Stimulated activated CD4-positive, alpha-beta T cell treated with anti-CD3 and anti-CD28 coated beads, Interleukin-2, amount 100 ng/mL, for 48 hours (primary cell): ENCODE results near the gene TAF6L.
"Not testable (repeated sequence)": the region's sequence is repeated elsewhere in the genome, so short reads cannot be mapped to it uniquely, and the experiment has no call there.

Source experiments
- DNase-seq, 2 donors: peaks; one replicate each; pipeline ENCODE4 v3.0.0-alpha.2; 2020

TAF6L gene

DNA sequence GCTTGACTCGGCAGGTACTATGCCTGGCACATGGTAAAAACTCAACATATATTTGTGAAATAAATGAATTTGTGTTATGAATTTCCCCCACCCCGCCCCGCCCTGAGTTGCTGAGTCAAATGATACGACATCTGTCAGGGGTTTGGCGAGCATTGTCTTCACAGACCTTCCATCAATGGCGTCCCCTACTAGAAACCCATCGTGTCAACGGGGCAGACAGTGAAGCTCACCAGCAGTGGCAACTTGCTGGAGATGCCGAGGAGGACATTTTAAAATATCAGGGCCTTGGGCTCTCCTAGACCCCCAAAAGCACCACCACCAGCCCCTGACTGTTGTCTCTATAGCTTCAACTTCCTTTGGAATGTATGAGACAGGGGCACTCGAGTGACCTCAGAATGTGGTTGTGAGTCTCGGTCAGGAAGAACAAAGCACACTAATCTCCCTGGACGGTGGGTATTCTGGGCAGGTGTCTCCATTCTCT lies 34.8 kb downstream of the TAF6L start:
- no peak for DNase-seq

DNA sequence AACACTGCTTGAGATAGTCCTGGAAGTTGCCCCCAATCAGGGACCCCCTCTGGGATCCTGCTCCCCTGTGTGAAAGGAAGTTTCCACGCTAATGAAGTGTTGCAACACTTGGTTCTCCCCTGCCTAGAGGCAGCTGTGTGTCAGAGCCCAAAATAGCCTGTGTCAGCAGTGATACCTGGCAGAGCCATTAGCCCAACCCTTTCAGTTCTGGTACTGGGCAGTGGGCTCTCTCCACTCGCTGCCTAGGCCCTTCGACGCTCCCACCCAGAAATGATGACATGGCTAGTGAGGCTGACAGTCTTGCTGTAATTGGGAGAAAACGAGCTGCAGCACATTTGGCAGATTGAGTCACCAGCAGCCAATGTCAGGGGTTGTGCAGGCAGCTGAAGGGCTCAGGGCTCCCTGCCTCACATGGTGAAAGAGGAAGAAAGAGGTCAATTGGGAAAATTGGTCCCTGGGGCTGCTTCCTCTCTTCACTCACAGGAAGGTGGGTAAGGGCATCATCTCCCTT lies 35.5 kb downstream of the TAF6L start:
- no peak for DNase-seq

DNA sequence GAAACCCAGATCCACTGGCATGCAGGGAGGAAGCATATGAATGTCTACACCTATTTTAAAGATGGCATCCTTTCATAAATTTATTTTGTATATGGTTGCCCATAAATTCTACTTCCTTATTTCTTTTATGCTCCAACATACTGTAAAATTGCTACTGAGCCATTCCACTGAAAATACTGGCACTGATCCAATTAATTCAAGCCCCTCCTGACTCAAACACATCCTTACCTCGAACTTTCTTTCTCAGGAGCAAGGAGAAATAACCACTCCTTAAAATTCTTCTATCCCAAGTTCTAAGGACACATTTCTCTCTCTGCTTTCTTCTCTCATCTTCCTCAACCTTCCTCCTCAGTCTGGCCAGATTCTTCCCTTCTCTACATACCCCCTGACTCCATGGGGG lies 39.6 kb downstream of the TAF6L start:
- DNase-seq, result no peak

DNA sequence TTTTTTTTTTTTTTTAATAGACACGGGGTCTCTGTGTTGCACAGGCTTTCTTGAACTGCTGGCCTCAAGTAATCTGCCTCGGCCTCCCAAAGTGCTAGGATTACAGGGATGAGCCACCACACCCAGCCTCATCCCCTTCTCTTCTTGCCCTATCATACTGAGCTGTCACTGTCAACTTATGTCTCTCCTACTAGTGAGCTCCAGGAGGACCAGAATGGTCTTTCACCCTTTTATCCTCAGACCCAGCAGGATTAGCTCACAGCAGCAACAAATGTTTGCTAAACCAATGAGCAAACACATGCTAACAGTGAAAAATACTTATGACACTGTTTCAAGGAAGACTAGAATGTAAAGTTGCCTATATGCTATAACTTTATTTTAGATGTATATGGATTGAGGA lies 40.5 kb downstream of the TAF6L start:
- DNase-seq, result no peak

DNA sequence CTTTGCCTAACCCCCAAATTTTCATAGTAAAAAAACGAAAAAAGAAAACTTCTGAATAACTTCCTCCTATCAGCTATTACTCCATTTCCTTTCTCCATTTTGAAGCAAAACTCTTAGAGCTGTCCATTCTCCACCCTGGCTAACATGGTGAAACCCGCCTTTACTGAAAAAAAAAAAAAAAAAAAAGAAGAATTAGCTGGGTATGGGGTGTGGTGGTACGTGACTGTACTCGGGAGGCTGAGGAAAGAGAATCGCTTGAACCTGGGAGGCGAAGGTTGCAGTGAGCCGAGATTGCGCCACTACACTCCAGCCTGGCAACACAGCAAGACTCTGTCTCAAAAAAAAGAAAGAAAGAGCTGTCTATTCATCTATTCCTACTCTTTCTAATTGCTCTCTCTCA lies 45.4 kb downstream of the TAF6L start:
- no peak for DNase-seq

DNA sequence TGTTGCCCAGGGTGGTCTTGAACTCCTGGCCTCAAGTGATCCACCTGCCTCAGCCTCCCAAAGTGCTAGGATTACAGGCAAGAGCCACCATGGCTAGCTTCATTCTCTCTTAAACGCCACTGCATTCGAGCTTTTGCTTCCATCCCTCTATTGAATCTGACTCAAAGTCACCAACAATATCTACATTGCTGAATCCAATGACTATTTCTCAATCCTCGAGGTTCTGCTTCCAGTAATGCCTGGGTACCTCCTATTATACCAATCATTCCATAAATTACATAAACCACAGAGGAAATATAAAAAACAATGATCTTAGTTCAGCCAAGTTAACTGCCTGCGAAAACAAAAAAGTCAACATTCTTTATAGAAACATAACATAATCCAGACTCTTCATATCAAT lies 45.9 kb downstream of the TAF6L start:
- DNase-seq, result no peak

DNA sequence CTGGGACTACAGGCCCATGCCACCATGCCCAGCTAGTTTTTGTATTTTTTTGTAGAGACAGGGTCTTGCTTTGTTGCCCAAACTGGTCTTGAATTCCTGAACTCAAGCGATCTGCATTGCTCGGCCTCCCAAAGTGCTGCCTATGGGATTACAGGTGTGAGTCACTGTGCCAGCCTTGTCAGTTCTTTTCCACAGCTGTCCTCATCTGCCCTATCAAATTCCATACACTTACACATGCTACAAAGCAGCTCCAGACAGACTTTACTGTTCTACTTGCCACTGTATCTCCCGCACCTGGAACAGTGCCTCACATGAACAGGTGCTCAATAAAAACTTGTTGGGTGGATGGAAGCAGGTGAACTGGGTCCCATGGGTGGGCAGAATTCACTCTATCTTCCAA lies 52.5 kb downstream of the TAF6L start:
- no peak for DNase-seq

DNA sequence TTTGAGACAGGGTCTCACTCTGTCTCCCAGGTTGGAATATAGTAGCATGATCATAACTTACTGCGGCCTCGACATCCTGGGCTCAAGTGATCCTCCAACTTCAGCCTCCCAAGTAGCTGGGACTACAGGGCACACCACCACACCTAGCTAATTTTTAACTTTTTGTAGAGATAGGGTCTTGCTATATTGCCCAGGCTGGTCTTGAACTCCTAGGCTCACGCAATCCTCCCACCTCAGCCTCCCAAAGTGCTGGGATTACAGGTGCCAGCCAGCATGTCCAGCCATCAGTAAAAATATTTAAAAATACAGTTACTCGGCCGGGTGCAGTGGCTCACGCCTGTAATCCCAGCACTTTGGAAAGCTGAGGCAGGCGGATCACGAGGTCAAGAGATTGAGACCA lies 56.9 kb downstream of the TAF6L start:
- not testable (repeated sequence) for DNase-seq

DNA sequence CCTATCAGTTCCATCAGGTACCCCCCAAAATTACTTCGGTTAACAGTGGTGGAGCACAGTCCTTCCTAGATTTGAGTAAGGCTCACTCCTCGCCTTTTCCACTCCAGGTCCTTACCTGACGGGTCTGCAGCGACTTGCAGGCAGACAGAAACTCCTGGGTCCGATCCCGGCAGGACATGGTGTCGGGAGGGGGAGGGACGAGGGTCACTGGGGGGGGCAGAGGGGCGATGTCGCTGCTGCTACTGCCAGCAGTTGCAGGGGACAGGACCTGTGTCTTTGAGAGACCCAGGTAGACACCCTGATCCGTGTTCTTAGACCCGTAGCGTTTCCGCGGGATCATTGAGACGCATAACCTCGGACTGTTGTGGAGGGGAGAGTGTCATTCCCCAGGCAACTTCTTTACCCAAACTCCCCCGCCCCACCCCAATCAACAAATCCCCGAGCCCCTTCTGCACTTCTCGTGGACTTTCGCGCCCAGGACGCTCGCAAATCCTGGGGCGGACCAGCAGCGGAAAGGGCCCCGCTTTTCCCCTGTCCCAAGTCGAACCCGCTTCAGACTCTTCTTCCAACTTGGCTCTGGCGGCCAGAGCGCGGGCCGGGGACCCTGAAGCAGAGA lies 59.8 kb downstream of the TAF6L start:
- DNase-seq, result no peak

DNA sequence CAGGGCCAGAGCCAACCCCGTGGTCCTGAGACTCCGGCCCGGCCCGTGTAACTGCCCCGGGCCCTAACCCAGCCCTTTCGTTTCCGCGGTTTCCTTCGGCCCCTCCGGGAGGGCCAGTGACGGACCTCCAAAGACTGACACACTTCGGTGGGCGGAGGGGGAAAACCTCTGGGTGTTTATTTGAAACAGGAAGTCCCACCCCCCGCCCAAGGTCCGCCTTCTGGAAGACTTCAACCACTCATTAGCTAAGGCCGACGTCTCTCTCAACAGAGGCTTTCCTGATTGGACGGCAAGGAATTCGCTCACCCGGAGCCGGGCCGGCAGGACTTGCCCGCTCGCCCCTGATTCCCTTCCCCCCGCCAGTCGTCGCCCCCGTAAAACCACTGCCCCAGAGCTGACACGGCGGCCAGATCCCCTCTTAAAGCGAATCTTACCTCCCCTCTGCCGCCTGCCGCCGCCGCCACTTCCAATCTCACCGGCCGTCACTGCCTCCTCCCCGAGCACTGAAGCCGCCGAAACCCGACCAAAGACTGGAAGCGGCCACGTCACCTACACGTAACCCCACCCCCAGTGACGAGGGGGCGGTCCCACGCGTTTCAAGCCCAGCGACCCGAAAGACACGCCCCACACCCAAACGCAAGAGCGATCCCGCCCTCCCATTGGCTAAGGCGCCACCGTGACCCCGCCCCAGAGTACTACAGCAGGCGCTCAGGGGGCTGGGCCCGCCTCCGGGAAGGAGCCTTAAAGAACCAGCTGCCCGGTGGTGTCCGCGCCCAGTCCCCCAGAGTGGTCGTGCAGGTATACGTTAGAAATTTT lies 60.5 kb downstream of the TAF6L start, which contains the start of gene STX5:
Gene STX5, minus strand, starts transcription at position 532 of the 816 bp plus-strand sequence. CDS start 808 bp downstream, outside the sequence.
- DNase-seq, result peak; percentile 98 to 99

DNA sequence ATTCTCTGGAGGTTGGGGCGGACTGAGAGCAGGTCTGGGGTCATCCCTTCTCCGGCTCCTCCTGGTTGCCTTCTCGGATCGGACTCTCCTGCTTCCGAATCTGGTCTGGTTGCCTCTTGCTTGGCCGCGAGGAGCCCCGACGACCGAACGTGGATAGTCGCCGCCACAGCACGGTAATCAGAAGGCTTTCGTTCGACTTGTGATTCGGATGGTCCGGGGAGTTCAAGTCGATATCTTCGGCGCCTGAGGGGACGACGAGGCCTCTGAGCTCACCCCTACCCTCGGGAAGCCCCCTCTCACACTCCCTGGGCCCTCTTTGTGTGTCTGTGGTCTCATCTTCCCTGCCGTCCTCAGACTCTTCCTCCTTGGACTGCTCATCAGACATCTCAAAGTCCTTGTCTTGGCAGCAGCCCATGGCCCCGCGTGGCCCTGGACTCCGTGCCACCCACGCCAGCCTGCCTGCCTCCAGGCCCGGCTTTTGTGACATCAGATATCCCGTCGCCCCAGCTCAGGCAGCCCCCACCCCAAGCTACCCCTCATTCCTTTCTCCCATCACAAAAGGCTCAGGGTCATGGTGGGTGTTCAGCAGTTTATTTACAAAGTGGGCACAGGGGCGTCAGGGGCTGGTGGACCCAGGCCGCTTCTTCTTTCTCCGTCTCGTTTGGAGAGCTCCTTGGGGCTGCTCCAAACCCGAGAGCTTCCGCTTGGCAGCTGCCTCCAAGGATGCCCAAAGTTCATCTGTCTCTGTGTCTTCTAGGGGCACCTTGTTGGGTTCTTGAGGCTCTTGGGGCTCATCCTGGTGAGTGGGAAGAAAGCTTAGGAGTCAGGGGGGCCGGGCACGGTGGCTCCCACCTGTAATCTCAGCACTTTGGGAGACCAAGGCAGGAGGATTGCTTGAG lies 61.4 kb downstream of the TAF6L start, which contains the start of gene TEX54:
Gene TEX54, minus strand, starts transcription at position 506 of the 899 bp plus-strand sequence.
- DNase-seq, result no peak

DNA sequence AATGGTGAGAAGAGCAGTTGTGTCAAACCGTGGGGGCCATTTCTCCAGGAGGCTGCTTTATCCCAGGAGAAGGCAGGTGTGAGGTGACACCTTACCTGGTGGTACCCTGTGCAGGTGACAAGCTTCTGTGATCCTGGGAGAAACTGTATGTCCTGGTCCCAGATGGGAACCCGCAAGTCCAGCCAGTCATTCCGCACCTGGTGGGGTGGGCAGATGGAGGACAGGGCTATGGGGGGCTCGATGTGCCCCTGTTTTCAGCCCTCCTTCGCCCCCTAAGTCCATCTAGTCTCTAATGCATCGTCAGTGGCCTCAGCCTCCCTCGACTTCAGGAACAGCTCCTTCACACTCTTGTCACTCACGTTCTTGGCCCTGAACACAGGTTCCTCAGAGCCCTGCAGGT lies 64.1 kb downstream of the TAF6L start:
- DNase-seq, result no peak
